ENCODE measurements around the gene PRELP.
"Not testable (repeated sequence)": the region's sequence is repeated elsewhere in the genome, so short reads cannot be mapped to it uniquely, and the experiment has no call there.

PRELP gene

GRCh38 chr1:203475012-203475981, at the start of gene PRELP:
PRELP (plus strand) TSS chr1:203475806; CDS start chr1:203483185, 7,379 bp downstream.
- DNase-seq = no peak

- DNase-seq = no peak
These were observed 49.2 kb upstream of the PRELP start for GRCh38 chr1:203426366-203426765.

- no peak for DNase-seq
These were observed 48.7 kb upstream of the PRELP start for GRCh38 chr1:203426870-203427269.

GRCh38 chr1:203427451-203427850, 48.2 kb upstream of the PRELP start:
- no peak for DNase-seq

- DNase-seq = peak; percentile 5
These were observed 46.5 kb upstream of the PRELP start for GRCh38 chr1:203428981-203429599.

DNA sequence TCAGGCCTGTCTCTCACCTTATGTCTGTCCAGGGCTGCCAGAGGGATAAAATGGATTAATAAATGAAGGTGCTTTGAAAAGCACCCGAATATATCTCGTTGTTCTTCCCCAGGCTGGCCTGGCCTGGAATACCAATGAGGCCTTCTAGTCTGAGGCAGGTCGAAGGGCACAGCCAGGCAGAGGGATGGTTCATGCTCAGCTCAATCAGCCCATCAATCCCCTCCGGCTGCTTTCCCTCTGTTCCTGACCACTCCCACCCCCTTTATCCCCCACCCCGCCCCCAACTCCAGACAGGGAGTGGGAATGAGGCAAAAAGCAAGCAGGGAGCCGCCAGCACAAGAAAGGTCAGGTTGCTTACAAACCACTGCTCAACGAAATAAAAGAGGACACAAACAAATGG, 40.0 kb upstream of the PRELP start:
- no peak for DNase-seq

DNA sequence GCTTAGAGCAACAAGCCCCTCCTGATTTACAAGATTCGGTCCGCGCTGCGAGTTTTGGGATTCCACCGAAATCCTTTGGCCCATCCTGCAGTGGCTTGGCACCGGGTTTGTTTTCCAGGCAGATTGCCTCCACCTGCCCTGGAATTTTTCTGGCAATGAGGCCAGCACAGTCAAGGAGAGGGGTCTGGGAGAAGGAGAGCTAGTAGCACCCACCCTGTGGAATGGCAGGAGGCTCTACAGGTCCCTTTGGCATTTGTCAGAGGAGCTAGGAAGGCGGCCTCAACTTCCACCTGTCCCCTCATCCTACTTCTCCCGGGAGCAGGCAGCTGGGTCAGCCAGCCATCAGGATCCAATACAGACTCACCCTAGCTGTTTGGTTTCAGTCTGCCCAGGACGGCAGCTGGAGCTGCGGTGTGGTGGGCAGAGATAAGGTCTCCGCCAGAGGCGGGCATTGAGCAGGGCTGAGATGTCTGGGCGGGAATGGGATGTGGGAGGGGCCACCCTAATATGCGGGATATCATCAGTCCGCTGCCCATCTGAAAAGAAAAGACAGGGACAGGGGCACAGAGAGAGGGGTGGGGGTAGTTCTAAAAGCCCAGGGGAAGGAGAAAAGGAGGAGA, 37.8 kb upstream of the PRELP start:
- DNase-seq = no peak

DNA sequence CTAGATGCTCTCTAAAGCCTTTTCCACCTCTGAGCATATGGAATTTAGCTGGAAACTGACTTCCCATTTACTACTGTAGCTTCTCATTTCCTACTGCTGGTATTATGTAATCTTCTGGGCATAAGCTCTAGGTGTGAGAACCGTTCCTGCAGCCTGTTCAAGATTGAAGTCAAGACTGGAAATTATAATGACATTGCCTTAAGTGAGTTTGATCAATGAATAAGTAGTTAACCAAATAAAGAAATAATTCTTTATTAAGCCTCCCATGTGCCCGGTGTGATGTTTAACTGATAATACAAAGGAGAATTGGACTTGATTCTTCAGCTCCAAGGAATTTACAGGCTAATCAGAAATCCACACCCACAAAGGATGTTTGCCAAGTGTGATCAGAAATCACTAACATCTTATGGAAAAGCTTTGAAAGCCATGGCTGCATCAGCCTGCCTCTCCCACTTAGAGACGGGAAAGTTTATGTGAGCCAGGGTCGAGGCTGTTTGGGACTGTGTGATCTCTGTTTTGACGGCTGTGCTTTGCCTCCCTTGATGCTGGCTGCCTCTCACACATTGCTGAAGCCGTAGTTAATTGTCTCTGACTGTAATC, 36.4 kb upstream of the PRELP start:
- DNase-seq = no peak

GRCh38 chr1:203440771-203441170, 34.8 kb upstream of the PRELP start:
- no peak for DNase-seq

- no peak for DNase-seq
These were observed 33.8 kb upstream of the PRELP start for GRCh38 chr1:203441766-203442165.

DNA sequence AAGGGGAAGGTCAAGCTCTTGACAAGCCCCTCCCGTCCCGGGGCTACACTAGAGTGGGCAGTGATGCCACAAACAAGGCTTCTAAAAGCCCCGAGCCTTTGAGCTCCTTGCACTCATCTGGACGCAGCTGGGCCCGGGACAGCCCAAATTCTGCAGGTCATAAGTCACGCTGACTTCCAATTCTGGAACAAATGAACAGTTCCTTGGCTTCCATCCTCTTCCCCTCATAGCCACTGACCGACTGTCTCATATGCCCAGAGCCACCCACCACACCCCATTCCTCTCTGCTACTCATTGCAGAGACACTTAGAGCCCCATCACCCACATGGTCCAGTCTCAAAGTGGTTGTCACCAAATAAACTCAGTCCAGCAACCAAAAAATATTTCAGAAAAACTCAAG, 32.8 kb upstream of the PRELP start:
- DNase-seq = no peak

DNA sequence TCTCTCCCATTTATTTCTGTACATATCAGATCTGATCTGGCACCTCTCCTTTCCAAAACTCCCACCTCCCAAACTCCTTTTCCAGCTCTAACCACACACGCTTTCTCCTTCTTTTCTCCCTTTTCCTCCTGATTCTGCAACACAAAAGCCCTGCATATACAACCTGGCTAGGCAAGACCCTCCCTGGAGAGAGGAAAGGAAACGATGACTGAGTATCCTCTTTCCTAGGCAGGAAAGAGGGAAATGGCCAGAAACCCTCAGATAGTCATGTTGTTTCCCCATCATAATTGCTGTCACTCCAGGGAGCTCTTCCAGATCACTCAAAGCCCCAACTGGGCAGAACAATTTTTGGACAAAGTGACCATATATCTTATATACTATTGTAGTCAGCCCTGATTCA, 32.3 kb upstream of the PRELP start:
- DNase-seq = no peak

DNA sequence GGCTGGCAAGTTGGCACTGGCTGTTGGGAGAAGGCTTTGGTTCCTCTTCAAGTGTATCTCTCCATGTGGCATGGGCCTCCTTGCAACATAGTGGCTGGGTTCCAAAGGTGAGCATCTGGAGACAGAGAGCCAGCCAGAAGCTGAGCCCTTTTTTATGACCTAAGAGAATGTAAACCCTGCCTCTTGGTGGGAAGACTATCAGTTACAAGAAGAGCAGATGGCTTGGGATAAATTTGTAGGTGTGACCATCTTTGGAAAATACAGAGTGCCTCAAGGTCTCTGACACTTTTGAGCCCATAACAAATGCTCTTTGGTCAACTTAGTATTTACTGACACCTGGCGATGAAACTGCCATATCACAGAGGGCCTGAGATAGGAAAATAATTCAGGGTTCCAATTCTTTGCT, 31.4 kb upstream of the PRELP start:
- DNase-seq = no peak

GRCh38 chr1:203447151-203447550, 28.5 kb upstream of the PRELP start:
- no peak for DNase-seq

GRCh38 chr1:203447598-203447997, 28.0 kb upstream of the PRELP start:
- DNase-seq = not testable (repeated sequence)

DNA sequence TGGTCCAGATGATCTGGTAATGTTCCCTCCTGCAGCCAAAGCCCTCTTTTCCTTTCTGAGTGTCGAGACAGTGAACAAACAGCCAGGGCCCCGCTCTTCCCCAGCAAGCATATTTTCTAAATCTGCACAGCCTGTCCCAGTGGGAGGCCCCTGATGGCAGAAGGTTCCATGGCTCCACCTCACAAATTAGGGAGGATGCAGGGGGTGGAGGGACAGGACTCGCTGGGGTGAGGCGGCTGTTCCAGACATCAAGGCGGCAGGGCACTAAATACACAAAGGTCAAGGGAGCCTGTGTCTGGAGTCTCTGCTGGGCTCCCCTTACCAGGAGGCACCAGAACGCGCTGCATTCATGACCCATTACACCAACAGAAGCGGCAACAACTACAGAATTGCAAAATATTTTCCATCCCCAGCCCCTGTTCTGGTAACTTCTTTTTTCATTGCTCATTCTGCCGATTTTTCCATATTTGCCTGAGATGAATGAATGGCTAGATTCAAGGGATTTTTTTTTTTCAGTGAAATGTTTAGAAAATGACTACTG, 27.0 kb upstream of the PRELP start:
- no peak for DNase-seq

- DNase-seq = no peak
These were observed 25.6 kb upstream of the PRELP start for GRCh38 chr1:203450001-203450400.

GRCh38 chr1:203450479-203451149, 25.0 kb upstream of the PRELP start:
- DNase-seq = no peak

DNA sequence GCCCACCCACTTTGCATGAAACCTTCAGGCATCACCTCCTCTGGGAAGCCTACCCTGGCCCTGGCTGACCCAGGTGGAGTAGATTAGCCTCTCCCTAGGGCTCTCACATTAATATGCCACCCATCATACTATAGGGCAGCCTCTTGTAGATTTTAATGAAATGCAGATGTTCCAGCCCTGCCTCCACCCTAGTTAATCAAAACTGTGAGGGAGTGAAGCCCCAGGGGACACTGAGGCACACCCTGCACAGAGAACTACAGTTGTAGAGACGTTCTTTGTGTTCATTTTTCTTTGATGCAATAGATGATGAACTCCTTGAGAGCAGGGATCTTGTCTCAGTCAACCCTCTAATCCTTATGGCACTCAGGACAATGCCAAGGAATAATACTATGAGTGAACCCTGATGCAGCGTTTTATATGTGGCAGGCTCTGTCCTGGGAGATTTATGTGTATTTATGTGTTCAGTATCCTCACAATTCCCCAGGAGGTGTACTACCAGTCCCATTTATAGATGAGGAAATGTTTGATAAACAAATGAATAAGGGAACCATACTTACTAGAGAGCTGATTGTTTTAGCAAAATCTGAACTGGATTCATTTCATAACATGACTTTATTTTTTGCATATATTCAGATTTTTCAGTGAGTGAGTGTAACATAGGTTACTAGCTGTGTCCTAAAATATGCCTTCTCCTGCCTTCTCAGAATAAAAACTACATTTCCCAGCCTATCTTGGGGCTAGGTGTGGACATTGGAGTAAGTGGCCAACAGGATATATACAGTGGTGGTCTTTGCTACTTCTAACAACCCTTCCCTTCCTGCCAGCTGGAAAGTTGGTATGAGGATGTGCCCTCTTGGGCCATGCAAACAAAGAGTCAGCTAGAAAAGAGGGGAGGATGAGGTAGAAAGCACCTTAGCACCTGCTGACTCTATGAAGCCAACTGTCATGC, 23.5 kb upstream of the PRELP start:
- DNase-seq = no peak

GRCh38 chr1:203453016-203453415, 22.6 kb upstream of the PRELP start:
- no peak for DNase-seq

GRCh38 chr1:203453616-203454015, 22.0 kb upstream of the PRELP start:
- no peak for DNase-seq
